Upper lobe of left lung (tissue), 6 donors: ENCODE results near the gene SKOR1. TPM values are rescaled to one million over a fixed set of nuclear protein-coding genes. Genes with fewer than 3 reads are reported as not detected.

ENCODE experiments used
- ATAC-seq, 2 donors: fragments of 200-7000 bp; cut with Tn5 transposase; one replicate each; pipeline ENCODE4 v1.9.1; 2022; ENCODE audit warnings: mild to moderate bottlenecking in 2 of 2, moderate library complexity in 2 of 2; ENCODE audit not compliant: low FRiP score in 2 of 2
- DNase-seq, 2 donors: peaks; one replicate each; pipeline ENCODE4 v3.0.0-alpha.2; 2019 to 2020
- H3K27ac ChIP-seq, 4 donors: fragments of 200-600 bp; sonication (generic); one replicate each; pipeline ENCODE4 v1.5.1; 2016 to 2019
- H3K27me3 ChIP-seq, 4 donors: fragments of 200-600 bp; sonication (generic); one replicate each; pipeline ENCODE4 v1.5.1; 2017 to 2019
- H3K36me3 ChIP-seq, 4 donors: fragments of 200-600 bp; sonication (generic); one replicate each; pipeline ENCODE4 v1.5.1; 2016 to 2019
- H3K4me1 ChIP-seq, 4 donors: fragments of 200-600 bp; sonication (generic); one replicate each; pipeline ENCODE4 v1.5.1; 2018 to 2019
- H3K4me3 ChIP-seq, 4 donors: fragments of 200-600 bp; sonication (generic); one replicate each; pipeline ENCODE4 v1.5.1; 2017 to 2019; ENCODE audit warnings: mild to moderate bottlenecking in 2 of 4, moderate library complexity in 1 of 4
- H3K9me3 ChIP-seq, 4 donors: fragments of 200-600 bp; sonication (generic); one replicate each; pipeline ENCODE4 v1.5.1; 2018 to 2019
- CTCF ChIP-seq, 6 experiments: fragments of 450-650 bp in 4 of 6; fragments of 200-600 bp in 2 of 6; sonication (generic) in 2 of 6; IDR thresholded peaks; one replicate each; pipeline ENCODE4 v1.5.1; 2016 to 2019; ENCODE audit warnings: antibody characterized with exemption in 6 of 6
- EP300 ChIP-seq, 4 donors: sonication (generic); formaldehyde crosslinking; IDR thresholded peaks; one replicate each; pipeline ENCODE4 v1.5.1; 2017; ENCODE audit warnings: antibody characterized with exemption in 4 of 4, control low read depth in 2 of 4
- POLR2A ChIP-seq, 4 donors: fragments of 450-650 bp; IDR thresholded peaks; one replicate each; pipeline ENCODE4 v1.5.1; 2016 to 2017; ENCODE audit warnings: antibody characterized with exemption in 4 of 4, mild to moderate bottlenecking in 2 of 4
- POLR2AphosphoS5 ChIP-seq, 2 donors: sonication (generic); formaldehyde crosslinking; IDR thresholded peaks; one replicate each; pipeline ENCODE4 v1.5.1; 2017; ENCODE audit warnings: antibody characterized with exemption in 2 of 2
- WGBS, 2 donors: methylation state at CpG; one replicate each; pipeline ENCODE4 v1.1.5; 2017 to 2018; 5-methylcytosine and 5-hydroxymethylcytosine counted together
- total RNA-seq, 6 donors: library from RNA; depleted of rRNA in 4 of 6; stranded (reverse); fragments of >200 nt in 4 of 6; gene quantifications; one replicate each; pipeline versions ENCODE4 v1.1.0 to v1.2.1, GENCODE V29; 2016 to 2021
- donor health status: DM: no; HTN: no; CAD: no; lungs with moderate emphysema.
- donor health status: DM: no; HTN: yes; CAD: no; lungs with severe emphysema.

The SKOR1 gene
- total RNA-seq, 6 donors from 2014 or later: 0.44 to 4.2 (median 0.63) TPM

- H3K9me3 ChIP-seq: no peaks in the 10 kb centered on the region
- ATAC-seq (peak; percentile 19 to 37), DNase-seq (peak; percentile 32 to 86)
- no peaks in the 10 kb centered on the region for H3K36me3 ChIP-seq
- H3K27me3 ChIP-seq: peaks cover 2 to 69% (median 38%) of the 10 kb centered on the region in 4 donors
- peaks cover 37 to 61% (median 53%) of the 10 kb centered on the region in 4 donors for H3K4me1 ChIP-seq
- H3K27ac ChIP-seq: no peak overlapping the region
- peak overlapping the region in 3 of 4 donors; percentile 33 to 53 (median 45) for H3K4me3 ChIP-seq
- TF ChIP-seq CTCF (IDR thresholded peaks at IDR 0.05): peak; percentile 23 to 59 (median 36)
- TF ChIP-seq POLR2AphosphoS5 (IDR thresholded peaks at IDR 0.05): no peak
- WGBS, 2 donors: 2% methylated on average over 9 to 32 of the region's 44 CpGs
Observed at GRCh38 chr15:67833710-67834511, 8.6 kb downstream of the SKOR1 start.

DNA sequence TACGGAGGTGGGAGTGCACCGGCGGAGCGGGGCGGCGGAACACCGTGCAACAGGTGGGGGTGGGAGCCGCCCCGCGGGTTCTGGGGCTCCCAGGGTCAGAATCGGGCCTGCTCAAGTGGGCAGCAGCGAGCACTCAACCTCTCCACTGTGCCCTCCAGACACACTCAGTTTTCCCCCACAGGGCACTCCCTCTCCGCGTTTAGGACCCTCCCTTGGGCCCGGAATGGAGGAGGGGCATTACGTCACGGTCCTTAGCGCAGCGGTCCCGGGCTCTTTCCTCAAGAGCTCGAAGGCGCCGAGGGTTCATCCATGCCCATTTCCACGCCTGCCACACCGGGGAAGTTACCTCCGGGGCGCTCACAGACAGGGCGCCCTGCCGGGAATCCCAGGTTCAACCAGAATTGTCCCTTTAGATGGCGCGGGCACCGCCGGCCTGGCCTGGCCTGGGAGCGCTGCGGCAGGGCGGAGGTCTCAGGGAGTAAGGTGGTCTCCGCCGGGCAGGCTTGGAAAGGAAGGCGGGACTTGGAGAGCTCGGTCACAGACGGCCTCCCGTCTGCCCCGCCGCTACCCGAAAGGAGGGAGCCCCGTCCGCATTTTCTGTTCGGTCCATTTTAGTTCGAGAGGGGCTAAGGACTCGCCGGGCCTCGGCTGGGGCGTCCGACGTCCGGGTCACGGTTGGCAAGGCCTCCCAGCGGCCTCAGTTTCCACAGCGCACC lies 9.4 kb downstream of the SKOR1 start:
- TF ChIP-seq EP300 (IDR thresholded peaks at IDR 0.05): no peak
- no peak for TF ChIP-seq CTCF (IDR thresholded peaks at IDR 0.05)
- TF ChIP-seq POLR2A (IDR thresholded peaks at IDR 0.05): no peak
- TF ChIP-seq POLR2AphosphoS5 (IDR thresholded peaks at IDR 0.05): no peak
- Histone ChIP-seq H3K27ac (no peak overlapping the region), H3K36me3 (no peaks in the 10 kb centered on the region), H3K4me1 (peaks cover 40 to 61% (median 54%) of the 10 kb centered on the region in 4 donors), H3K9me3 (no peaks in the 10 kb centered on the region), H3K4me3 (peak overlapping the region; percentile 16 to 53 (median 39)), H3K27me3 (peaks cover 2 to 61% (median 34%) of the 10 kb centered on the region in 4 donors)
- ATAC-seq (no peak), DNase-seq (peak in 1 of 2 donors; percentile 86)
- 1 to 2% methylated on average over 15 to 54 of the region's 59 CpGs for WGBS, 2 donors

- no peak for TF ChIP-seq POLR2AphosphoS5 (IDR thresholded peaks at IDR 0.05)
- TF ChIP-seq CTCF (IDR thresholded peaks at IDR 0.05): no peak
- TF ChIP-seq POLR2A (IDR thresholded peaks at IDR 0.05): no peak
- no peak for TF ChIP-seq EP300 (IDR thresholded peaks at IDR 0.05)
- H3K27ac ChIP-seq: peak overlapping the region in 1 of 4 donors; percentile 10
- peaks cover 40 to 57% (median 53%) of the 10 kb centered on the region in 4 donors for H3K4me1 ChIP-seq
- H3K4me3 ChIP-seq: peak overlapping the region; percentile 12 to 53 (median 39)
- DNase-seq: peak; percentile 42 to 85
- 3 to 4% methylated on average over 19 to 59 of the region's 59 CpGs for WGBS, 2 donors
- H3K27me3 ChIP-seq: peaks cover 2 to 53% (median 30%) of the 10 kb centered on the region in 4 donors
- H3K36me3 ChIP-seq: no peaks in the 10 kb centered on the region
- ATAC-seq: no peak
- no peaks in the 10 kb centered on the region for H3K9me3 ChIP-seq
Observed at GRCh38 chr15:67835297-67836133, 10.2 kb downstream of the SKOR1 start.

- TF ChIP-seq POLR2AphosphoS5 (IDR thresholded peaks at IDR 0.05): no peak
- TF ChIP-seq POLR2A (IDR thresholded peaks at IDR 0.05): no peak
- no peaks in the 10 kb centered on the region for H3K9me3 ChIP-seq
- no peak overlapping the region for H3K27ac ChIP-seq
- ATAC-seq (no peak), DNase-seq (no peak)
- H3K36me3 ChIP-seq: no peaks in the 10 kb centered on the region
- 3 to 5% methylated on average over 13 to 16 of the region's 16 CpGs for WGBS, 2 donors
- peak overlapping the region in 3 of 4 donors; percentile 33 to 53 (median 45) for H3K4me3 ChIP-seq
- H3K27me3 ChIP-seq: peaks cover 2 to 48% (median 29%) of the 10 kb centered on the region in 4 donors
- H3K4me1 ChIP-seq: peaks cover 42 to 61% (median 56%) of the 10 kb centered on the region in 4 donors
Observed at GRCh38 chr15:67836134-67836455, 10.8 kb downstream of the SKOR1 start.
